GM12878 (cell line): ENCODE results near the gene OR51D1. TPM values are rescaled to one million over a fixed set of nuclear protein-coding genes. Genes with fewer than 3 reads are reported as not detected.
A peak's percentile ranks its signal among the peaks of the same experiment; 100 is the strongest.

ENCODE experiments used
- ATAC-seq: fragments of 200-7000 bp; cut with Tn5 transposase; 3 replicates; pipeline ENCODE4 v1.9.1; 2020; ENCODE audit warnings: mild to moderate bottlenecking, moderate library complexity
- BruUV-seq: library from RNA; stranded (reverse); fragments of 400-500 nt; replicated peaks from 2 replicates; lab custom pipeline; 2021; lab: Mats Ljungman, UMichigan
- CTCF ChIA-PET: fragments of 300-600 bp; sonication (Branson Sonifier 250); formaldehyde crosslinking; extraction: SDS; loops from one replicate; lab custom pipeline; 2021; ENCODE audit warnings: inconsistent platforms; lab: Yijun Ruan, JAX
- POLR2A ChIA-PET: fragments of 350-600 bp; formaldehyde crosslinking; extraction: SDS; loops from one replicate; lab custom pipeline; 2021; ENCODE audit warnings: inconsistent platforms; lab: Charles Lee
- RAD21 ChIA-PET: fragments of 300-600 bp; sonication (Branson Sonifier 250); formaldehyde crosslinking; loops from one replicate; lab custom pipeline; 2023; ENCODE audit warnings: antibody characterized with exemption; ENCODE audit not compliant: unreplicated experiment; lab: Charles Lee
- SMC1A ChIA-PET: fragments of 300-600 bp; sonication (Branson Sonifier 250); formaldehyde crosslinking; loops from one replicate; lab custom pipeline; 2023; ENCODE audit not compliant: unreplicated experiment, uncharacterized antibody; lab: Charles Lee
- DNase-seq: peaks from one replicate; pipeline ENCODE4 v3.0.0-alpha.2; 2011; ENCODE audit warnings: low read depth, low spot score
- FAIRE-seq: peaks from 3 replicates; lab custom pipeline; 2011; peaks lifted over from hg19 to GRCh38; lab: Jason Lieb, UNC
- H2AFZ ChIP-seq: 2 replicates; pipeline ENCODE4 v1.6.0; 2011; ENCODE audit warnings: low read depth, low read length, control low read depth; ENCODE audit not compliant: control insufficient read depth
- H3K27ac ChIP-seq: 2 replicates; pipeline ENCODE4 v1.5.1; 2011; ENCODE audit warnings: control low read depth; ENCODE audit not compliant: control insufficient read depth, insufficient read depth
- H3K27me3 ChIP-seq, 2 experiments: replicated peaks in 1 of 2; 2 replicates each; pipeline versions ENCODE4 v1.6.0 to v1.6.1; 2011; ENCODE audit warnings: low read length in 1 of 2; ENCODE audit not compliant: control insufficient read depth in 2 of 2, insufficient read depth in 2 of 2
- H3K36me3 ChIP-seq, 2 experiments: 2 replicates each; pipeline ENCODE4 v1.5.1; 2011; ENCODE audit warnings: low read length in 1 of 2; ENCODE audit not compliant: control insufficient read depth in 2 of 2, insufficient read depth in 2 of 2
- H3K4me1 ChIP-seq: 2 replicates; pipeline ENCODE4 v1.6.1; 2011; ENCODE audit warnings: mild to moderate bottlenecking, low read length, moderate library complexity, mixed read lengths; ENCODE audit not compliant: control insufficient read depth, insufficient read depth
- H3K4me2 ChIP-seq: 2 replicates; pipeline ENCODE4 v1.6.0; 2011; ENCODE audit warnings: control low read depth; ENCODE audit not compliant: control insufficient read depth, insufficient read depth
- H3K4me3 ChIP-seq: fragments of 200-600 bp; sonication (generic); 2 replicates; pipeline ENCODE4 v1.5.1; 2016
- H3K79me2 ChIP-seq: 2 replicates; pipeline ENCODE4 v1.6.0; 2011; ENCODE audit warnings: low read length; ENCODE audit not compliant: control insufficient read depth, insufficient read depth
- H3K9ac ChIP-seq: 2 replicates; pipeline ENCODE4 v1.8.0; 2011; ENCODE audit warnings: low read length, control low read depth, mixed read lengths; ENCODE audit not compliant: control insufficient read depth, insufficient read depth
- H3K9me3 ChIP-seq: replicated peaks from 3 replicates; pipeline ENCODE4 v1.5.1; 2011; ENCODE audit warnings: mild to moderate bottlenecking, low read length; ENCODE audit not compliant: control insufficient read depth, insufficient read depth
- H4K20me1 ChIP-seq: 2 replicates; pipeline ENCODE4 v1.6.0; 2011; ENCODE audit not compliant: control insufficient read depth, insufficient read depth
- ATF7 ChIP-seq: fragments of 450-650 bp; IDR thresholded peaks from 2 replicates; pipeline ENCODE4 v1.6.1; 2016; ENCODE audit warnings: low read depth, mild to moderate bottlenecking
- BCL11A ChIP-seq: IDR thresholded peaks from 2 replicates; pipeline ENCODE4 v1.6.1; 2011; ENCODE audit warnings: low read depth, low read length
- CBFB ChIP-seq: IDR thresholded peaks from 2 replicates; pipeline ENCODE4 v1.6.1; 2016; ENCODE audit warnings: antibody characterized with exemption, low read depth
- CEBPB ChIP-seq, 2 experiments: fragments of 150-350 bp in 1 of 2; IDR thresholded peaks; 2 replicates each; pipeline ENCODE4 v1.6.1; 2012 to 2014; ENCODE audit warnings: low read depth in 2 of 2, low read length in 2 of 2, borderline replicate concordance in 1 of 2, inconsistent platforms in 1 of 2
- CHD2 ChIP-seq: IDR thresholded peaks from 2 replicates; pipeline ENCODE4 v1.6.1; 2011; ENCODE audit warnings: low read depth, low read length, improper control_type of control experiment, borderline replicate concordance
- HCFC1 ChIP-seq: fragments of 150-350 bp; IDR thresholded peaks from 2 replicates; pipeline ENCODE4 v1.6.1; 2014; ENCODE audit warnings: low read length
- HDAC2 ChIP-seq: fragments of 200-600 bp; sonication (generic); IDR thresholded peaks from 2 replicates; pipeline ENCODE4 v1.6.1; 2017
- JUND ChIP-seq: IDR thresholded peaks from 2 replicates; pipeline ENCODE4 v1.6.1; 2012; ENCODE audit warnings: low read depth, mild to moderate bottlenecking, low read length, improper control_type of control experiment, moderate library complexity
- KAT2A ChIP-seq: conservative IDR thresholded peaks from 2 replicates; pipeline ENCODE4 v1.6.1; 2011; ENCODE audit warnings: low read depth, low read length; ENCODE audit not compliant: control insufficient read depth
- MEF2A ChIP-seq: IDR thresholded peaks from 2 replicates; pipeline ENCODE4 v1.6.1; 2011; ENCODE audit warnings: low read depth, mild to moderate bottlenecking, low read length, moderate library complexity; ENCODE audit not compliant: insufficient read depth
- POU2F2 ChIP-seq: IDR thresholded peaks from 3 replicates; pipeline ENCODE4 v1.6.1; 2011; ENCODE audit warnings: low read depth, mild to moderate bottlenecking, low read length, borderline replicate concordance
- SMC3 ChIP-seq: IDR thresholded peaks from 2 replicates; pipeline ENCODE4 v1.6.1; 2011; ENCODE audit warnings: low read length, improper control_type of control experiment, borderline replicate concordance
- WGBS: methylation state at CpG from one replicate; pipeline ENCODE4 v1.1.6; 2016; ENCODE audit warnings: low lambda C conversion rate; ENCODE audit not compliant: insufficient replicate concordance, insufficient coverage; ENCODE audit errors: missing lambda C conversion rate; 5-methylcytosine and 5-hydroxymethylcytosine counted together
- in situ Hi-C: fragments of 300-500 bp; cut with MboI; formaldehyde crosslinking; loops from 9 replicates; pipeline ENCODE4 v1.14.3; 2018; ENCODE audit warnings: mixed read lengths
- intact Hi-C: fragments of 100-400 bp; cut with micrococcal nuclease; formaldehyde crosslinking; loops from one replicate; pipeline ENCODE4 v1.14.2; 2022; ENCODE audit not compliant: unreplicated experiment
- polyA plus RNA-seq, 11 experiments: library from polyadenylated mRNA; depleted of rRNA in 4 of 11; unstranded in 6 of 11; stranded (reverse) in 5 of 11; fragments of >200 nt; fragmentation: Nextera tagmentation in 4 of 11; fragmentation: Illumina TruSeq in 1 of 11; extraction: Ambion mirVana in 4 of 11; extraction: Trizol in 1 of 11; gene quantifications; 1 replicate in 1 of 11; 2 replicates in 10 of 11; pipeline versions ENCODE4 v1.2.1 to v1.2.3, GENCODE V29; 2011 to 2016; ENCODE audit warnings: inconsistent platforms in 2 of 11, missing spikeins in 2 of 11, low read depth in 1 of 11
- total RNA-seq, 4 experiments: library from RNA; depleted of rRNA in 3 of 4; stranded (reverse); fragments of >200 nt in 3 of 4; fragmentation: Illumina TruSeq in 1 of 4; extraction: Trizol in 1 of 4; gene quantifications; 2 replicates each; pipeline versions ENCODE4 v1.2.1 to v1.2.3, GENCODE V29; 2013 to 2021
- TF ChIP-seq, protein P1 (sequence below): fragments of 450-650 bp; IDR thresholded peaks from 2 replicates; pipeline ENCODE4 v1.6.1; 2017; ENCODE audit warnings: mild to moderate bottlenecking, moderate library complexity
- TF ChIP-seq, protein P2 (sequence below): IDR thresholded peaks from 2 replicates; pipeline ENCODE4 v1.6.1; 2011; ENCODE audit warnings: mild to moderate bottlenecking, low read depth, low read length, moderate library complexity; ENCODE audit not compliant: insufficient replicate concordance
- TF ChIP-seq, protein P3 (sequence below): IDR thresholded peaks from 2 replicates; pipeline ENCODE4 v1.6.1; 2012; ENCODE audit warnings: low read depth, low read length, improper control_type of control experiment

OR51D1 gene
- total and polyA plus RNA-seq, 10 of the 15 experiments (the other 5 are each of a cell fraction or from before 2014, with no cell fraction given): 0.06 TPM; not detected in 9

DNA sequence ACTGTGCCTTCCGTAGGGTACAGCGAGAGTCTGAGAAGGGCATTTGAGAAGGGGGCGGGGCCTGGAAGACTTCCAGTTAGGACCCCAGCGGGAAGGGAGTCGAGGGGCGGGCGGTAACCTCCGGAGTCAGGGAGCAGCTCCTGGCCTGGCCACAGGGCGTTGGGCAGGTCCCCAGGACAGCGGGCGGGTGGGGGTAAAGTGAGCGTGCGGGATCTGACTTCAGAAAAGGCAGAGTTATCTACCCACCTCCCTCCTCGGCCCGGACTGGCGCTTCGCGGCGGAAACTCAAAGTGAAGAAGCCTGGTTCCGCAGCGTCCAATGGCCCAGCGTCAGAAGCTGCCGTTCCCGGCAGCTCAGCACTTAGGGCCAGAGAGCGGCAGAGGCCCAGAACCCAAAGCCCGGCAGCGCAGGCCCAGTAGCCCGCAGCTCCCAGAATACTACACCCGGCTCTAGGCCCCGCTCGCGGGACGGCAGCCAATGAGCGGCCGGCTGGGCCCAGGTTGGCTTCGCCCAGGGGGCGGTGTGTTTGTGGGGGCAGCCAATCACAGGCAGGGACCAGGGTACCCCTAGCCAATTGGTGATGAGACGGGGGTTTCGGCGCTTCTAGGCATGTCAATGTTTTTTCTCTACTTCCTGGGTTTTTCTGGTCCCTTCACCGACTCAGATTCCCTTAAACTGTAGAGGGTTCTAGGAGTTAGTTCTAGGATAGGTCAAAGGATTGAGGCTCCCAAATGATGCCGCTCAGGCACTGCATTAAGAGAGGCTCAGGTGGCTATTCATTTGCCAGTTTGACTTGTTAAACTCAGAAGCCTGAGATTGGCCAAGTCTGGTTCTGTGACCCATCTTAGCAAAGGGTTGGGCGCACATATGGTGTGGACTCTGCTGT, 29.3 kb upstream of the OR51D1 start, which contains the start of gene TRIM68:
Gene TRIM68, minus strand, starts transcription at position 451 of the 886 bp plus-strand sequence. CDS start 2,727 bp downstream, outside the sequence.
- intact Hi-C loops: no loop called here
- peaks cover 3% of the 10 kb centered on the region; the same call in 1 of the 2 replicates for H3K79me2 ChIP-seq
- in situ Hi-C loops: no loop called here
- H3K27ac ChIP-seq: peak within 1 kb of the TSS; percentile 77
- peak; percentile 82 for DNase-seq
- H3K4me3 ChIP-seq: peak within 1 kb of the TSS; percentile 70
- no peaks in the 10 kb centered on the region; the same call in 2 of the 3 replicates for H3K9me3 ChIP-seq
- BruUV-seq: TSS peak; percentile 68
- peaks cover 3% of the 10 kb centered on the region; the same call in 1 of the 2 replicates for H3K4me1 ChIP-seq
- no peaks in the 10 kb centered on the region for H4K20me1 ChIP-seq
- peak; percentile 100 for ATAC-seq
- H3K4me2 ChIP-seq: peak within 1 kb of the TSS; percentile 90
- CTCF ChIA-PET: interaction anchor here (0.7 to 2.5 kb wide), 7 partner anchors 9 to 771 kb away, joined by 3 to 13 read pairs (median 4); partner anchors contain the start of genes OR51D1 and OR52I1
- H3K27me3 ChIP-seq: no peaks in the 10 kb centered on the region
- H2AFZ ChIP-seq: peak within 1 kb of the TSS; percentile 98
- no peaks in the 10 kb centered on the region; a peak in 1 of 4 replicates for H3K36me3 ChIP-seq
- POLR2A ChIA-PET: interaction anchor here (0.6 kb wide), 2 partner anchors 1714 to 1989 kb away, joined by 3 read pairs; no protein-coding TSS in a partner anchor
- H3K9ac ChIP-seq: peak within 1 kb of the TSS; percentile 82
- 1% methylated on average over 40 of the region's 43 CpGs for WGBS
- FAIRE-seq: peak; percentile 80
- SMC1A ChIA-PET: interaction anchor here (1.0 kb wide), 1 partner anchor 17 kb away, joined by 4 read pairs; no protein-coding TSS in a partner anchor
- RAD21 ChIA-PET: interaction anchor here (0.6 to 0.9 kb wide), 2 partner anchors 377 to 420 kb away, joined by 3 read pairs; no protein-coding TSS in a partner anchor
- TF ChIP-seq MEF2A (no peak), ATF7 (no peak), KAT2A (no peak), BCL11A (no peak), HDAC2 (no peak), CEBPB (IDR thresholded peaks at IDR 0.05; ENCODE audit: borderline replicate concordance in 1 of 2, low read depth in 2 of 2, low read length in 2 of 2) (no peak), CHD2 (peak; percentile 90), HCFC1 (no peak), SMC3 (no peak), POU2F2 (0 out of 3 replicates have a peak, but pooled peaks have one; percentile 53), JUND (no peak), CBFB (peak; percentile 60; the same call in 1 of the 2 replicates)
- TF ChIP-seq, protein P1, sequence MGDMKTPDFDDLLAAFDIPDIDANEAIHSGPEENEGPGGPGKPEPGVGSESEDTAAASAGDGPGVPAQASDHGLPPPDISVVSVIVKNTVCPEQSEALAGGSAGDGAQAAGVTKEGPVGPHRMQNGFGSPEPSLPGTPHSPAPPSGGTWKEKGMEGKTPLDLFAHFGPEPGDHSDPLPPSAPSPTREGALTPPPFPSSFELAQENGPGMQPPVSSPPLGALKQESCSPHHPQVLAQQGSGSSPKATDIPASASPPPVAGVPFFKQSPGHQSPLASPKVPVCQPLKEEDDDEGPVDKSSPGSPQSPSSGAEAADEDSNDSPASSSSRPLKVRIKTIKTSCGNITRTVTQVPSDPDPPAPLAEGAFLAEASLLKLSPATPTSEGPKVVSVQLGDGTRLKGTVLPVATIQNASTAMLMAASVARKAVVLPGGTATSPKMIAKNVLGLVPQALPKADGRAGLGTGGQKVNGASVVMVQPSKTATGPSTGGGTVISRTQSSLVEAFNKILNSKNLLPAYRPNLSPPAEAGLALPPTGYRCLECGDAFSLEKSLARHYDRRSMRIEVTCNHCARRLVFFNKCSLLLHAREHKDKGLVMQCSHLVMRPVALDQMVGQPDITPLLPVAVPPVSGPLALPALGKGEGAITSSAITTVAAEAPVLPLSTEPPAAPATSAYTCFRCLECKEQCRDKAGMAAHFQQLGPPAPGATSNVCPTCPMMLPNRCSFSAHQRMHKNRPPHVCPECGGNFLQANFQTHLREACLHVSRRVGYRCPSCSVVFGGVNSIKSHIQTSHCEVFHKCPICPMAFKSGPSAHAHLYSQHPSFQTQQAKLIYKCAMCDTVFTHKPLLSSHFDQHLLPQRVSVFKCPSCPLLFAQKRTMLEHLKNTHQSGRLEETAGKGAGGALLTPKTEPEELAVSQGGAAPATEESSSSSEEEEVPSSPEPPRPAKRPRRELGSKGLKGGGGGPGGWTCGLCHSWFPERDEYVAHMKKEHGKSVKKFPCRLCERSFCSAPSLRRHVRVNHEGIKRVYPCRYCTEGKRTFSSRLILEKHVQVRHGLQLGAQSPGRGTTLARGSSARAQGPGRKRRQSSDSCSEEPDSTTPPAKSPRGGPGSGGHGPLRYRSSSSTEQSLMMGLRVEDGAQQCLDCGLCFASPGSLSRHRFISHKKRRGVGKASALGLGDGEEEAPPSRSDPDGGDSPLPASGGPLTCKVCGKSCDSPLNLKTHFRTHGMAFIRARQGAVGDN: no peak; the same call in 1 of the 2 replicates
- TF ChIP-seq, protein P2, sequence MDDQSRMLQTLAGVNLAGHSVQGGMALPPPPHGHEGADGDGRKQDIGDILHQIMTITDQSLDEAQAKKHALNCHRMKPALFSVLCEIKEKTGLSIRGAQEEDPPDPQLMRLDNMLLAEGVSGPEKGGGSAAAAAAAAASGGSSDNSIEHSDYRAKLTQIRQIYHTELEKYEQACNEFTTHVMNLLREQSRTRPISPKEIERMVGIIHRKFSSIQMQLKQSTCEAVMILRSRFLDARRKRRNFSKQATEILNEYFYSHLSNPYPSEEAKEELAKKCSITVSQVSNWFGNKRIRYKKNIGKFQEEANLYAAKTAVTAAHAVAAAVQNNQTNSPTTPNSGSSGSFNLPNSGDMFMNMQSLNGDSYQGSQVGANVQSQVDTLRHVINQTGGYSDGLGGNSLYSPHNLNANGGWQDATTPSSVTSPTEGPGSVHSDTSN: no peak
- TF ChIP-seq, protein P3, sequence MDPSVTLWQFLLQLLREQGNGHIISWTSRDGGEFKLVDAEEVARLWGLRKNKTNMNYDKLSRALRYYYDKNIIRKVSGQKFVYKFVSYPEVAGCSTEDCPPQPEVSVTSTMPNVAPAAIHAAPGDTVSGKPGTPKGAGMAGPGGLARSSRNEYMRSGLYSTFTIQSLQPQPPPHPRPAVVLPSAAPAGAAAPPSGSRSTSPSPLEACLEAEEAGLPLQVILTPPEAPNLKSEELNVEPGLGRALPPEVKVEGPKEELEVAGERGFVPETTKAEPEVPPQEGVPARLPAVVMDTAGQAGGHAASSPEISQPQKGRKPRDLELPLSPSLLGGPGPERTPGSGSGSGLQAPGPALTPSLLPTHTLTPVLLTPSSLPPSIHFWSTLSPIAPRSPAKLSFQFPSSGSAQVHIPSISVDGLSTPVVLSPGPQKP: no peak
